LHCN-M2 (cell line): ENCODE data around the gene CTAGE15. TPM values are rescaled to one million over a fixed set of nuclear protein-coding genes. Genes with fewer than 3 reads are reported as not detected.
"Not testable (repeated sequence)": the region's sequence is repeated elsewhere in the genome, so short reads cannot be mapped to it uniquely, and the experiment has no call there.

Source experiments
- DNase-seq: peaks from one replicate; pipeline ENCODE4 v3.0.0-alpha.2; 2012; ENCODE audit warnings: low read depth
- polyA plus RNA-seq: library from polyadenylated mRNA; unstranded; fragments of >200 nt; gene quantifications from one replicate; pipeline ENCODE4 v1.2.1, GENCODE V29; 2012; ENCODE audit warnings: missing spikeins
- total RNA-seq: library from RNA; depleted of rRNA; stranded (reverse); fragments of >200 nt; gene quantifications from 2 replicates; pipeline ENCODE4 v1.2.3, GENCODE V29; 2014; rRNA removed

Gene CTAGE15, protein sequence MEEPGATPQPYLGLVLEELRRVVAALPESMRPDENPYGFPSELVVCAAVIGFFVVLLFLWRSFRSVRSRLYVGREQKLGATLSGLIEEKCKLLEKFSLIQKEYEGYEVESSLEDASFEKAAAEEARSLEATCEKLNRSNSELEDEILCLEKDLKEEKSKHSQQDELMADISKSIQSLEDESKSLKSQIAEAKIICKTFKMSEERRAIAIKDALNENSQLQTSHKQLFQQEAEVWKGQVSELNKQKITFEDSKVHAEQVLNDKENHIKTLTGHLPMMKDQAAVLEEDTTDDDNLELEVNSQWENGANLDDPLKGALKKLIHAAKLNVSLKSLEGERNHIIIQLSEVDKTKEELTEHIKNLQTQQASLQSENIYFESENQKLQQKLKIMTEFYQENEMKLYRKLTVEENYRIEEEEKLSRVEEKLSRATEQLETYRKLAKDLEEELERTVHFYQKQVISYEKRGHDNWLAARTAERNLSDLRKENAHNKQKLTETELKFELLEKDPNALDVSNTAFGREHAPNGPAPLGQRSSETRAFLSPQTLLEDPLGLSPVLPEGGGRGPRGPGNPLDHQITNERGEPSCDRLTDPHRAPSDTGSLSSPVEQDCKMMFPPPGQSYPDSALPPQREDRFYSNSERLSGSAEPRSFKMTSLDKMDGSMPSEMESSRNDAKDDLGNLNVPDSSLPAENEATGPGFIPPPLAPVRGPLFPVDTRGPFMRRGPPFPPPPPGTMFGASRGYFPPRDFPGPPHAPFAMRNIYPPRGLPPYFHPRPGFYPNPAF
- 0.46 and 0.71 TPM in 2 replicates for total RNA-seq
- polyA plus RNA-seq, result 0.21 TPM

DNA sequence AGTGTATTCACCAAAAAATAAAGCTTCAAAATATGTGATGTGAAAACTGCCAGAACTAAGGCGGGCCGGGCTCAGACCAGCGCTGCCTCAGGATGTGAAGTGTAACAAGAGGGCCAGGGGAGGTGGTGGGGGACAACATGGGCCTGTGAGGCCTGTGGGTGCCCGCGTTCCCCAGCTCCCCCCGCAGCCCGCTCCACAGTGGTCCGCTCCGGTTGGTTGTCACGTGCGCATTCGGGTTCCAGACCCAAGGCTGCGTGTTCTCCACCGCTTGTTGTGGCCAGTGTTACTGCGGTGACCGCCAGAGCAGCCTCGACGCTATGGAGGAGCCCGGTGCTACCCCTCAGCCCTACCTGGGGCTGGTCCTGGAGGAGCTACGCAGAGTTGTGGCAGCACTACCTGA, at the start of gene CTAGE15:
TSS of gene CTAGE15 (plus strand) at position 301 of the 400 bp plus-strand sequence. CDS start at position 318, 17 bp downstream.
- not testable (repeated sequence) for DNase-seq

DNA sequence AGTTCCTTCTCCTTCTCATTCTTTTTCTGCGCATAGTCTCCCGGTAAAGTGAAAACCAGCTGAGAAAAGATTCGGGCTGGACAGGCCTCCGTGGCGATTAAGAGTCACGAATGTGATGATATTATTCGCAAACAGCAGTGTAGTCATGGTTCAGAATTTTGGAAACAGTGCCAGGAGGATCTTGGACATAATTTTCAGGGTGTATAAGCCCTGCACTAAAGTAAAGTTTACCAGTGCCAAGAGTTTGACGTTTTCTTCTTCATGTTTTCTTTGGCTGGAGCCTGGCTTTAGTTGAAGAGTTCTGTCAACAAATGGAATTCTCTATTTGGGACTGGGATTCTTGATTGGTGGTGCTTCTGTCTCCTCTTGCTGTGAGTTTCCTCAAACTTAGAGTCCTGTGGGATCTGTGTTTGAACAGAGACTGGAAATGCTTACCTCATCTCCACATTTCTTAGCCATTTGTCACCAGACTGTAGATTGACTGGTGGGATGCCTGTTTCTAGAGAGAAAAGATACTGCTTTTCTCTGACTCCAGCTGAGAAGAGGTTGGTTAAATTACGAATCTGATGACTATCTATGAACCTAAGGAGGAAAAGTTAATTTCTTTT, 49.2 kb upstream of the CTAGE15 start:
- DNase-seq, result not testable (repeated sequence)

DNA sequence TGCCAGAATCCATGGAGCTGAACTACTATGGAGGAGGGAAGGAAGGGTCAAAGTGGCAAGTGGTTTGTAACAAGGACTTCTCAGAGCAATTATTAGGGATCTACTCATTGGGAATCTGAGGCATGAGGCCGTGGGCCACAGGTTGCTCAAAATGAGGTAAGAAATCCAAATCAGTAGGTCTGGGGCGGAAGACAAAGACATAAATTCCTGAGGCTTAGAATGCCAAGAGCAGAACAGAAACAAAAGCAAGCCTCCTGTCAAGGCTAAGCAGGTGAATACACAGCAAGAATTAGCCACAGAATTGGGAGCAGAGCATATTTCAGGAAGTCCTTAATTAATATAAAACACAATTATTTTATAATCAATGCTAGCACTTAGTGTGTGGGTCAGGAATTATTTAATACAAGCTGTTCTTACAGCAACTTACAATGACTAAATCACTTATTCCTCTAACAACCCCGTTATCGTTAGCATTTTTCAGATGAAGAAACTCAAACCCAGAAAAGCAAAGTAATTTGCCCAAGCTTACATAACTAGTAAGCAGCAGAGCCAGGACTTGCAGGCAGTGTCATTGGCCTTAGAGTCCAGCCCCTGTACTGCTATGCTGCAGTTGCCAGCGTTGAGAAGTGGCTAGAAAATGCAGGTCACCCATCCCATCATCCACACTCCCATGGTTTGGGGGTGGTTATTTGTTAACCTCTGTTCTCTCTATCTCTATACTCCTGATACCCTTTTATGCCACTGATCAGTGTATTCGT, 40.3 kb upstream of the CTAGE15 start:
- not testable (repeated sequence) for DNase-seq

DNA sequence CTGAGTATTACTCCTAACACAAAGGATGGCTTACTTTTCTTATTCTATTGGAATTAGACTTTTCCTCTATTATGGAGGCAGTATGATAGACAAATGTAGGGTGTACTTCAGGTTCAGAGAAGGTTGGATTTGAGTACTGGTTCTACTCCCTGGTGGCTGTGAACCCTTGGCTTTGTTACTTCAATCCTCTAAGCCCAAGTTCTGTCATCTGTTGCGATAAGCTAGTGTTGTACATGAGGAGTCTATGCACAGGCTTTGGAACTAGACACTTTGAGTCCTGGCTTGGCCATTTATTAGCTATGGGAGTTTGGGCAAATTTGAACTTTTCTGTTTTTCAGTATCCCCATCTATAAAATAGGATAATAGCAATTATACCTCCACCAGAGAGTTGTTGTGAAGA, 39.7 kb upstream of the CTAGE15 start:
- DNase-seq, result not testable (repeated sequence)

DNA sequence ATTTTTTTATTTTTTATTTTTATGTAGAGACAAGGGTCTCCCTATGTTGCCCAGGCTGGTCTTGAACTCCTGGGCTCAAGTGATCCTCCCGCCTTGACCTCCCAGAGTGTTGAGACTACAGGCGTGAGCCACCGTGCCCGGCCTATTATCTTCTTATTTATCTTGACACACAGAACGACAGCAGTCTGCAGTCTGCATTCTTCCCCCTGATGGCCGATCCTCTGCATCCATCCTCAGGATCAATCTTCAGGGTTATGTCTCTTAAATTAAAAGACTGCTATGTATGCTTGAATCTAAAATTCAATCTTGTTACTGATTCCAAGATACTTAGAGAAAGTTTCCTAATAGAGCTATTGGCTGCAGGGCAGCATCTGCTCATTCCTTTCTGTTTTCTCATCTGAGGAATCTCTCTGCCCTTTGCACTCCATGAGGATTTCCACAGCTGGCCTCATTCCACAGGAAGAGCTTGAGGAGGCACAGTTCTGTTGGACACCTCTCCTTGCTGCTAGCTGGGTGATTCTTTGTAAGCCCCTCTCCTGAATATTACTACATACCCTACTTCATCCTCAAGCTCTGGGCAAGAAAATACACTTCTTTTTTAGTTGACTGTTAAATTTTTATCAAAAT, 38.3 kb upstream of the CTAGE15 start:
- DNase-seq, result not testable (repeated sequence)

DNA sequence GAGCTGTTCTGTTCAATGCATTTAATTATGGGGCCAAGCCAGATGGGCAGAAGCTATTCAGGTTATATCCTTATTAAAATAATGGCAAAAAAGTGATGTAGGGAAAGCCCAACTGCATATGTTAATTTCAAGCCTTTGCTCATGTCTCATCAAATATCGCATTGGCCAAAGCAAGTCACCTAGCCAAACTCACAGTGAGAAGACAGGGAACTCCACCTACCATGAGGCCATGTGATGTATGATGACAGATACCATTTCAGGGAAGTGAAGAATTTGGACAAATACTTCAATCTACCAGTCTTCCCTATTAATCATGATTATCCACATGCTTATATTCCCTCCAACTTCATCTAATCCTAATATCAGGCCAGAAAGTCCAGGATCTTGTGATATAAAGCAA, 35.2 kb upstream of the CTAGE15 start:
- not testable (repeated sequence) for DNase-seq

DNA sequence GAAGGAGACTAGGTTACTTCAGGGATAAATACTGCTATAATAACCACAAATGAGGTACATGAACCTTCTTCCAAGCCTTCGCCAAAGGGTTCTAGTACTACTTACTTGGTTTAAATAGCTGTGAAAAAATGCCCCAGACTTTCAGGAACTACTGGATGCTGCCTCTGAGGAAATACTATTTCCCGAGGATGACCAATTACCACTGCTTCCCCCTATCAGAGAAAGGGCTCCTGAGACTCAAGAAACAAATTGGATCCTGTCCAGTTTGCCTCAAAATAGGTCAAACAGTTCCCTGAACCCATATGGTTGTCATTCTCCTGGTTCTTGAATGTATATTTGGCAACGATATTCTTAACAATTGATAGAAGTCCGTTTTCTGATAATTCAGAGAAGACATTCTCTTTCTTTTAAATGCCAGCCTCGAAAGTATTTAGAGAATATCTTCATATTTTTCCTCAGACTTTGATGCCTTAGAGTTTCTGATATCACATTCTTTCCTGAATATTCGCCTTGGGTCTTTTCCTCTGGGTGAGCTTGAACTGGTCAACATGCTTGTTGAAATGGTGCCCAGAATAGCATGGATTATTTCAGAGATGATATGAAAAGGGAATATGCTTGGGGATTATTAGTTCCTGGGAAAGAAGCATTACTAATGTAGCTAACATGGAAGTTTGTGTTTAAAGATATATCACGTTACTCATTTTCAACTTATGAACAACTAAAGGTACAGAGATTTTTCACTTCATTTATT, 28.1 kb upstream of the CTAGE15 start:
- DNase-seq, result not testable (repeated sequence)

DNA sequence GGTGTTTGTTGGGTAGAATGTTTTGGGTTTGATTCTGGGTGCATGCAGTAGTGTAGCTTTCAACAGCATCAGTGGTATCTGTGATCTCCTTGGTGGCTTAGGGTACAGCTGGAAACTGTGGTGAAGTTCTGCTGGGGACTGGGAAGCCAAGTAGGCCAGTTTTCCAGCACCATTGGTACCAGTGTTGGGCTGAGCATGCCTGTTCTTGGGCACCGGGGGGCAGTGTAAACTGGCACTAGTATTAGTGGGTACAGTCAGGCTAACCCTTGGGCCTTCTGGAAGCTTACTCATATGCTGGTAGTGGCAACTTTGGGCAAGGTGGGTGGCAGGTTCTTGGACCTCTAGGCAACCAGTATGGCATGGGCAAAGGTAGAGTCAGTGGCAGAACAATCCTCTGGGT, 15.6 kb upstream of the CTAGE15 start:
- not testable (repeated sequence) for DNase-seq

DNA sequence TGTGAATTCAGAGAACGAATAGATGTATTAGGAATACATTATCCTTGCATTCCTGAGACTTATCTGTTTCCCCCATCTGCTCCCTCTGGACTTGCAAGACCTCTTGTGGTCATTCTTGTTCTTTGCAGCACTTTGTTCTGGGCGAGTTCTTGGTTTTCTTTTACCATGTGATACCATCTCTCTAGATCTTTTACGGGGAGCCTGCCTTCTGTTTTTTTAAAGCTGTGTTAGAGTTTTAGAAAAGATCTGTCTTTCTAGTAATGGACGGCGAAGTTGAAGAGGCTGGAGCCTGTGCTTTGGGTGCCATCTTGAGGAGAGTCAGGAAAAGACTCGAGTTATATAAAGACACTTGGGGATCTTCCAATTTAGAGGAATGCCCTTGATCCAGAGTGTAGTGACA, 8.3 kb upstream of the CTAGE15 start:
- DNase-seq, result not testable (repeated sequence)

DNA sequence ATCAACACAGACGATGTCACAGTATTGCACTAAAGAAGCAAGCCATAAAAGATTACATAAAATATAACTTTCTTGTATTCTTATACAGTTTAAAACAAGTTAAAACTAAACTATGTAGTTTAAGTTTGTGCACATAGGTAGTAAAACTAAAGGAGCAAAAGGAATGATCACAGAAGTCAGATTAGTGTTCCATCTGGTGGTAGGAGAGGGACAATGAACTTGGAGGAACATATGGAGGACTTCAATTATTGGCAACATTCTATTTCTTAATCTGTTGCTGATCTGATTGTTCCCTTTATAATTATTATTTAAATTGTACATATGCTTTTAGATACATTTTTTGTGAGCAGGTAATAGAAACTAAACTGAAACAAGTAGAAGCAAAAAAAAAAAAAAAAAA, 5.6 kb upstream of the CTAGE15 start:
- not testable (repeated sequence) for DNase-seq

DNA sequence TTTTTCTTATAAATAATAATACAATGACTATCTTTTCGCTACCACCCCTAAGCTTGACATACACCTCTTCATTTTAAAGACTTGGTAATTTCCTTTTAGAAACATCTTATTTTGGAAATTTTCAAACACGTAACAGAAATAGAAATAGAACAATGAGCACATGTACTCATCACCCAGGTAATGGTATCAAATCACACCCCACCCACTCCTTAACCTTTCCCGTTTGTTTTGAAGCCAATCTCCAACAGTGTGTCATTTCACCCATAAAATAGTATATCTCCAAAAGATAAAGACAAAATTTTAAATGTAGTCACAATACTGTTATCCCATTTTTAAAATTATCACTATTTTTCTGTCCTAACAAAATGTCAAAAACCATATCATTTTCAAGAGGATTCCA, 16.6 kb downstream of the CTAGE15 start:
- DNase-seq, result not testable (repeated sequence)

DNA sequence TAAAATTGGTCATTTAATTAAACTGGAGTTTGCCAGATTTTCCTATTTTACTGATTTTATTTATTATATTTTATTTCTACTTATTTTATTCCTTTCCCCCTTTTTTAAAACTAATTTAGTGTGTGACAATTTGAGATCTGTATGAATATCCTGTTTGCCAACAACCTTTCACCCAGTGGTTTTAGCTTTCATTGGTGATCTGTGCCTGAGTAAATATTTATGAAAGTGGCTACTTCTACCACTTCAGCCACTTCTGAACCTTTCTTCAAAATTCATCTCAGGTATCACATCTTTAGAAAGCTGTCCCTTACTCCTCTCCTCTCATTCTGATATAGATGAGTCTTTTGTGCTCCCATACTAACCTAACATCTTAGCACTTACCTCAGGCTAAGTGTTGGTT, 18.3 kb downstream of the CTAGE15 start:
- not testable (repeated sequence) for DNase-seq

DNA sequence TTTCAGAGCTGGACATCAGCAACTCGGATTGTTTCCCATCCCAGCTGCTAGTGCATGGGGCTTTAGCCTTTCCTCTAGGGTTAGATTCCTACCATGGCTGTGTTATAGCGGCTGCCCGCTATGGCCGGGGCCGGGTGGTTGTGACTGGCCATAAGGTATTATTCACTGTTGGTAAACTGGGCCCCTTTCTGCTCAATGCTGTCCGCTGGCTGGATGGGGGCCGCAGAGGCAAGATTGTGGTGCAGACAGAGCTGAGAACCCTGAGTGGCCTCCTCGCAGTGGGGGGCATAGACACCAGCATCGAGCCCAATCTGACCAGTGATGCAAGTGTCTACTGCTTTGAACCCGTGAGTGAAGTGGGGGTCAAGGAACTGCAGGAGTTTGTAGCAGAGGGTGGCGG, 26.5 kb downstream of the CTAGE15 start:
- not testable (repeated sequence) for DNase-seq

DNA sequence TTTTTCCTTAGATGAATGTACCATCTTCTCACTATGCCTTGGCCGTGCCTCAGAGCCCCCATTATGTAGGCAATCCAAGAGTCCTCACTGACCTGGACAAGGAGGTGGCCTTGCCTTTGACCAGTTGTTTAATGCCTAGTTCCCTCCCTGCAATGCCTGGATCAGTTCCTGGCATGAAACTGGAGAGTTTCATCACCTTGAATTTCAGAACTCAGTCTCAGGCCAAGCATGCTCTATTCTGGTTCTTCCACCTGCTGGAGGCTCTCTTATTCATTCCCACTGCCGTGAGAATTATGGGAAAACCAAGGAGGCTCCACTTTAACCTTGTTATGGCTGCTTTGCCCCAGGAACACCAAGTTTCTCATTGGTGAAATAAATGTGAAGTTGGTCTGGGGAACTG, 31.9 kb downstream of the CTAGE15 start:
- DNase-seq, result not testable (repeated sequence)

DNA sequence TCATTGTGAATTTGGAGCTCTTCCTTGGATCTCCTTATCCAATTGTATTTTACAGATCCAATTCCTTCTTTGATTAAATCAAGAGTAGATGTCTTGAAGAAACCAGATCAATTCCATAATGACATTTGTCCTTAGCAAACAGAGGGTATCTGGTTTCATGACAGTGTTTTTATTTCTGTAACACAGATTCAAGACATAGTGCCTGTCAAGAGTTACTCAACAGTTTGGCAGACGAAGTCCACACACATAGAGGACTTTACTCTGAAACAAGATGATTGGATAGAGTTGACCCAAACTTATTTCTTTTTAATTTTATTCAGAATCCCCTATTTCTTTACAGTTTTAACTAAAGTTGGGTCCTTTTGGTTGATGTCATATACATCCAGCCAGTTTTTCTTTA, 34.5 kb downstream of the CTAGE15 start:
- not testable (repeated sequence) for DNase-seq

DNA sequence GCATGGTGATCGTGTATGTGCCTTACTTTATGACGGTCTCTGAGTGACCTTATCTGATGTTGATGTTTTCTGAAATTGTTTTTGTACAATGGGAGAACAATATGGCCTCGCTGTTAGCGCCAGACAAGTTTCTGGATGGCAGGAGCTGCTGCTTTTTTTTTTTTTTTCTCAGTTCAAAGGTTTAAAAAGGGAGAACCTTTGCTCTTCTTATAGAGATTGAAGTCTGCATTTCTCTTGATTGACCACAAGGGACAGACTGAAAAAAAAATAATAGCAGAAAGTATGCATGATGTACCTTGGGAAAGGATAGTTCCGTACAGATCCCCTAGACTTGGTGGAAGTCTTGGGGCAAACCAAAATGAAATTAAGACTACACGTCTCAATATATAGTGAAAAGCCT, 43.9 kb downstream of the CTAGE15 start:
- peak; percentile 1 for DNase-seq

DNA sequence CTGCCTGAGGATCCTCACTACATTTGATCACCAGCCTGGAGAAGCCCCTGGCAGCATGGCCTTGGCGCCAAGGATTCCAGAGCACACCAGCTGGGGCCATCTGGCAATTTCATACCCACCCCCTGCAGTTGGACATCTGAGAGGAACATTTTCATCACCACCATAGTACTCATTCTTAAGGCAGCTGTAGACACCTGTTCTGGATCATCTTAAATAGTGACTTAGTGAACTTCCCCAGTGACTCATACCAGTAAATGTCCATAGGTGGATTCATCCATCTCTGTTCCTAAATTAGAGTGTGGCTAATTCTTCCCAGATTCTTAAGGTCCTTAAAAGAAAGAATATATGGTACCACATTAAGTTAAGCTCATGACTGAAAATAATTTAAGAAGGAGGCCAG, 45.6 kb downstream of the CTAGE15 start:
- DNase-seq, result not testable (repeated sequence)

DNA sequence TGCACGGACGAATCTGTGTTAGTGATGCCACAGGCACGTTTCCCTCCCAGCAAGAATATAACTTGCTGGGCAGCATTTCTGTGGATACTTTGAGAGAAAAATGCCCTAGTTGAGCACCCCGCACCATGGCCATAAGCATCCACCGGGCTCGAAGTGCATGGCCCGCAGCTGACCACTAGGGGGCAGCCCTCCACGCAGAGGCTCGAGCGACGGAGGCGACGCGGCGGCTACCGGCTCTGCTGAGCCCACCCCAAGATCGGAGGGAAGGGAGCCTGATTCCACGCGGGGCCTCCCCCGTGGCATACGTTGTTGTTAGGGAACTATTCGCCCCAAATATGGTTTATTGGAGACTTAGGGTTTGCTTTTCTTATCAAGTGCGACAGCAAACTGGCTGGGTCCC, 48.5 kb downstream of the CTAGE15 start:
- not testable (repeated sequence) for DNase-seq

DNA sequence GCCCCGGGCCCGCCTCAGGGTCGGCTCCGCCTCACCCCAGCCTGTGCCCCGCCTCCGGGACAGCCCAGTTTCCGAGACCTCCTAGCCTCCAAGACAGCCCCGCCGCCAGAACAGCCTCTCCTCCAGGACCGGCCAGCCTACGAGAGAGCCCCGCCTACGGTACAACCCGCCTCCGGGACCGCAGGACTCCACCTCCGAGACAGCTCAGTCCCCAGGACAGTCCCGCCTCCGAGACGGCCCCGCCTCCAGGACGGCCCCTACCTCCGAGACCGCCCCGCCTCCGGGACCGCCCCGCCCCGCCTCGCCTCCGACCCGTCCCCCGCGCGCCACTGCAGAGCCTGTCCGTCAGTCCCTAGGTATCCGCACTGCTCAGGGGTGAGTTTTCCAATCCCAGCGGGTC, 49.0 kb downstream of the CTAGE15 start, which contains the start of gene TCAF2:
TSS of gene TCAF2 (plus strand) at position 329 of the 400 bp plus-strand sequence.
- not testable (repeated sequence) for DNase-seq

DNA sequence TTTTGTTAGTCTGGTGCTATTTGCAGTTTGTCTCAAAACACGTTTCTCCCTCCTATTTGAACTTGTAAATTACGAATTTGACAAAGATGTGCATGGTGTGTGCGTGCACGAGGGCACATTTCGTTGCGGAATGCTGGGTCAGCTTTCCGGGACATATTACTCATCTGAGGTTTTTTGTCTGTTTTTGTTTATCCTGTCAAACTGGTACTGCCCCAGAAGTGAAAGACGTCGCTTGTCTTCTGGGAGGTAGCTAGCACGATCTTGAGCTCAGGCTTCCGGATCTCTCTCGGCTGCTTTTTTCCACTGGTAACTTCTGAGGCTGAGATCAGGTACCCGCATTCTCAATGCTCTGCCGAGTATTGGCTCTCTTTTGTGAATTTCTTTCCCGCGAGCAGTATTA, 49.6 kb downstream of the CTAGE15 start:
- not testable (repeated sequence) for DNase-seq
